Testis (tissue), 3 donors: ENCODE data around the gene ITIH4. TPM values are rescaled to one million over a fixed set of nuclear protein-coding genes. Genes with fewer than 3 reads are reported as not detected.

Experiments
- DNase-seq: peaks from one replicate; pipeline ENCODE4 v3.0.0-alpha.2; 2019
- H3K27ac ChIP-seq, 2 donors: fragments of 200-600 bp; sonication (generic); one replicate each; pipeline ENCODE4 v1.5.1; 2019
- H3K27me3 ChIP-seq: fragments of 200-600 bp; sonication (generic); one replicate; pipeline ENCODE4 v1.5.1; 2019
- H3K36me3 ChIP-seq: fragments of 200-600 bp; sonication (generic); one replicate; pipeline ENCODE4 v1.5.1; 2017; ENCODE audit warnings: low read depth; ENCODE audit errors: missing control alignments
- H3K4me1 ChIP-seq: fragments of 200-600 bp; sonication (generic); one replicate; pipeline ENCODE4 v1.5.1; 2019
- H3K4me3 ChIP-seq, 2 donors: fragments of 200-600 bp; sonication (generic); one replicate each; pipeline ENCODE4 v1.5.1; 2017 to 2019
- H3K9me3 ChIP-seq: fragments of 200-600 bp; sonication (generic); one replicate; pipeline ENCODE4 v1.5.1; 2017
- CTCF ChIP-seq, 3 experiments: fragments of 450-650 bp in 2 of 3; fragments of 200-600 bp in 1 of 3; sonication (generic) in 1 of 3; IDR thresholded peaks; one replicate each; pipeline ENCODE4 v1.5.1; 2016 to 2019; ENCODE audit warnings: antibody characterized with exemption in 3 of 3, mild to moderate bottlenecking in 2 of 3, moderate library complexity in 1 of 3
- POLR2A ChIP-seq: fragments of 450-650 bp; IDR thresholded peaks from one replicate; pipeline ENCODE4 v1.6.1; 2017; ENCODE audit warnings: antibody characterized with exemption, mild to moderate bottlenecking, moderate library complexity
- whole genome bisulfite sequencing, 2 donors: methylation state at CpG; one replicate each; pipeline ENCODE4 v1.1.5; 2018; 5-methylcytosine and 5-hydroxymethylcytosine counted together
- intact Hi-C: fragments of 100-400 bp; cut with DNase I; formaldehyde crosslinking; loops from one replicate; pipeline ENCODE4 v1.15.1; 2023; ENCODE audit warnings: low total_unique reads
- polyA plus RNA-seq: library from polyadenylated mRNA; stranded (reverse); fragments of 350-450 nt; fragmentation: Illumina TruSeq; extraction: RNeasy Lipid Tissue Mini Kit (QIAGEN cat#74804); gene quantifications from one replicate; pipeline ENCODE4 v1.2.3, GENCODE V29; 2014; ENCODE audit warnings: low read depth, low replicate concordance; ENCODE audit not compliant: insufficient read depth
- total RNA-seq, 2 donors: library from RNA; depleted of rRNA; stranded (reverse); fragments of >200 nt; gene quantifications; one replicate each; pipeline ENCODE4 v1.2.3, GENCODE V29; 2016

Gene ITIH4
- total and polyA plus RNA-seq, 3 donors from 2014 or later: 16.8 to 30.2 (median 19.9) TPM

- intact Hi-C loops: no loop called here
- no peak for TF ChIP-seq POLR2A
- no peak for TF ChIP-seq CTCF (IDR thresholded peaks at IDR 0.05)
- 76 to 84% methylated on average over 8 of the region's 8 CpGs for WGBS, 2 donors
Observed at GRCh38 chr3:52859686-52860423, 29.4 kb upstream of the ITIH4 start.

GRCh38 chr3:52857864-52858263 lies 27.4 kb upstream of the ITIH4 start:
- intact Hi-C loops: no loop called here
- H3K27ac ChIP-seq: no peak overlapping the region
- WGBS, 2 donors: 78 to 81% methylated on average over 5 of the region's 5 CpGs

More at GRCh38 chr3:52859686-52860423, 29.4 kb upstream of the ITIH4 start:
- no peaks in the 10 kb centered on the region for H3K9me3 ChIP-seq
- H3K4me1 ChIP-seq: no peaks in the 10 kb centered on the region
- H3K27me3 ChIP-seq: no peaks in the 10 kb centered on the region
- DNase-seq: peak; percentile 30
- no peak overlapping the region for H3K27ac ChIP-seq
- no peaks in the 10 kb centered on the region for H3K36me3 ChIP-seq
- H3K4me3 ChIP-seq: no peak overlapping the region

GRCh38 chr3:52857133-52857532 lies 26.7 kb upstream of the ITIH4 start:
- TF ChIP-seq POLR2A (no peak), CTCF (IDR thresholded peaks at IDR 0.05) (no peak)
- Histone ChIP-seq H3K4me1 (no peaks in the 10 kb centered on the region), H3K9me3 (no peaks in the 10 kb centered on the region), H3K27ac (no peak overlapping the region), H3K27me3 (no peaks in the 10 kb centered on the region), H3K36me3 (no peaks in the 10 kb centered on the region), H3K4me3 (no peak overlapping the region)
- intact Hi-C loops: no loop called here
- WGBS, 2 donors: 82 to 89% methylated on average over 3 of the region's 3 CpGs
- DNase-seq: no peak

More at GRCh38 chr3:52857864-52858263, 27.4 kb upstream of the ITIH4 start:
- Histone ChIP-seq H3K36me3 (no peaks in the 10 kb centered on the region), H3K9me3 (no peaks in the 10 kb centered on the region), H3K27me3 (no peaks in the 10 kb centered on the region), H3K4me1 (no peaks in the 10 kb centered on the region), H3K4me3 (no peak overlapping the region)
- no peak for DNase-seq
- TF ChIP-seq POLR2A: no peak
- TF ChIP-seq CTCF (IDR thresholded peaks at IDR 0.05): no peak

GRCh38 chr3:52856666-52857065 lies 26.2 kb upstream of the ITIH4 start:
- no peak for TF ChIP-seq CTCF (IDR thresholded peaks at IDR 0.05)
- no peak for TF ChIP-seq POLR2A
- Histone ChIP-seq H3K9me3 (no peaks in the 10 kb centered on the region), H3K27me3 (no peaks in the 10 kb centered on the region), H3K27ac (no peak overlapping the region), H3K4me1 (no peaks in the 10 kb centered on the region), H3K36me3 (no peaks in the 10 kb centered on the region), H3K4me3 (no peak overlapping the region)
- DNase-seq: no peak
- 77 to 82% methylated on average over 5 of the region's 5 CpGs for WGBS, 2 donors
- intact Hi-C loops: no loop called here

- Histone ChIP-seq H3K27me3 (no peaks in the 10 kb centered on the region), H3K27ac (no peak overlapping the region), H3K36me3 (no peaks in the 10 kb centered on the region), H3K4me1 (no peaks in the 10 kb centered on the region), H3K4me3 (no peak overlapping the region), H3K9me3 (no peaks in the 10 kb centered on the region)
- WGBS, 2 donors: 83 to 89% methylated on average over 2 of the region's 2 CpGs
- intact Hi-C loops: no loop called here
- TF ChIP-seq CTCF (IDR thresholded peaks at IDR 0.05): no peak
- no peak for TF ChIP-seq POLR2A
- DNase-seq: no peak
Observed at GRCh38 chr3:52854013-52854412, 23.5 kb upstream of the ITIH4 start.
